H1 (cell line): ENCODE results near the gene OXSR1. TPM values are rescaled to one million over a fixed set of nuclear protein-coding genes. Genes with fewer than 3 reads are reported as not detected.

Experiments
- CTCF ChIA-PET: fragments of 300-600 bp; sonication (Branson Sonifier 250); formaldehyde crosslinking; loops from one replicate; lab custom pipeline; 2021; ENCODE audit not compliant: partially characterized antibody; lab: Charles Lee
- POLR2A ChIA-PET: fragments of 300-600 bp; sonication (Branson Sonifier 250); formaldehyde crosslinking; loops from one replicate; lab custom pipeline; 2021; ENCODE audit warnings: inconsistent platforms; ENCODE audit not compliant: partially characterized antibody; lab: Charles Lee
- DNase-seq, 2 experiments: peaks; one replicate each; pipeline versions ENCODE4 v3.0.0 to v3.0.0-alpha.2; 2010 to 2022; ENCODE audit warnings: low spot score in 2 of 2, low read depth in 1 of 2, mixed read lengths in 1 of 2
- FAIRE-seq: peaks from 2 replicates; lab custom pipeline; 2011; peaks lifted over from hg19 to GRCh38; lab: Jason Lieb, UNC
- H2AFZ ChIP-seq: 2 replicates; pipeline ENCODE4 v1.8.1; 2012; ENCODE audit warnings: low read length, inconsistent platforms
- H2AK5ac ChIP-seq: 2 replicates; pipeline ENCODE4 v1.6.1; 2013; ENCODE audit warnings: low read depth, low read length
- H2BK120ac ChIP-seq: replicated peaks from 2 replicates; pipeline ENCODE3; 2013; ENCODE audit warnings: low read depth, low read length, inconsistent platforms
- H2BK12ac ChIP-seq: 2 replicates; pipeline ENCODE4 v1.6.1; 2013; ENCODE audit warnings: low read depth, low read length
- H2BK15ac ChIP-seq: 2 replicates; pipeline ENCODE4 v1.6.1; 2013; ENCODE audit warnings: low read length
- H2BK20ac ChIP-seq: 2 replicates; pipeline ENCODE4 v1.6.1; 2013; ENCODE audit warnings: low read length
- H2BK5ac ChIP-seq: 2 replicates; pipeline ENCODE4 v1.6.1; 2013; ENCODE audit warnings: low read depth, low read length
- H3K14ac ChIP-seq: 2 replicates; pipeline ENCODE4 v1.6.1; 2013; ENCODE audit warnings: inconsistent platforms; ENCODE audit not compliant: insufficient read length
- H3K18ac ChIP-seq: 2 replicates; pipeline ENCODE4 v1.6.1; 2013; ENCODE audit warnings: low read length; ENCODE audit errors: extremely low read depth
- H3K23ac ChIP-seq: 2 replicates; pipeline ENCODE4 v1.6.1; 2013; ENCODE audit warnings: inconsistent platforms; ENCODE audit not compliant: insufficient read length
- H3K23me2 ChIP-seq: 2 replicates; pipeline ENCODE4 v1.6.1; 2013; ENCODE audit warnings: low read depth, low read length
- H3K27ac ChIP-seq: 2 replicates; pipeline ENCODE4 v1.6.1; 2011; ENCODE audit warnings: low read depth, low read length, inconsistent platforms
- H3K27me3 ChIP-seq, 4 experiments: replicated peaks in 1 of 4; 1 replicate in 1 of 4; 2 replicates in 3 of 4; pipeline versions ENCODE4 v1.6.1 to v1.8.1; 2011 to 2013; ENCODE audit warnings: low read length in 3 of 4, mild to moderate bottlenecking in 3 of 4, inconsistent platforms in 2 of 4, mixed read lengths in 2 of 4, moderate library complexity in 1 of 4; ENCODE audit not compliant: control insufficient read depth in 3 of 4, insufficient read depth in 3 of 4; ENCODE audit errors: extremely low read depth in 1 of 4
- H3K36me3 ChIP-seq, 4 experiments: 2 replicates each; pipeline versions ENCODE4 v1.6.1 to v1.8.1; 2011 to 2013; ENCODE audit warnings: mild to moderate bottlenecking in 4 of 4, low read length in 3 of 4, moderate library complexity in 2 of 4, control low read depth in 1 of 4, inconsistent platforms in 1 of 4; ENCODE audit not compliant: insufficient read depth in 4 of 4, control insufficient read depth in 2 of 4
- H3K4ac ChIP-seq: replicated peaks from 2 replicates; pipeline ENCODE3; 2013; ENCODE audit warnings: low read length, low read depth, mixed read lengths, inconsistent platforms; ENCODE audit not compliant: insufficient read length
- H3K4me1 ChIP-seq, 4 experiments: replicated peaks in 1 of 4; 1 replicate in 1 of 4; 2 replicates in 3 of 4; pipeline versions ENCODE4 v1.6.1 to v1.8.1; 2011 to 2013; ENCODE audit warnings: low read length in 3 of 4, inconsistent platforms in 2 of 4, mixed read lengths in 1 of 4; ENCODE audit not compliant: insufficient read depth in 4 of 4, control insufficient read depth in 3 of 4
- H3K4me2 ChIP-seq, 2 experiments: 2 replicates each; pipeline versions ENCODE4 v1.6.1 to v1.8.1; 2011 to 2013; ENCODE audit warnings: low read depth in 2 of 2, low read length in 2 of 2, control low read depth in 1 of 2, inconsistent platforms in 1 of 2, mild to moderate bottlenecking in 1 of 2; ENCODE audit not compliant: insufficient read depth in 1 of 2
- H3K4me3 ChIP-seq, 4 experiments: fragments of 200-600, 300-600 bp in 1 of 4; sonication (generic), shearing (Covaris generic), sonication (Bioruptor Twin) in 1 of 4; 2 replicates each; pipeline versions ENCODE4 v1.5.1 to v1.8.1; 2011 to 2016; ENCODE audit warnings: low read length in 4 of 4, low read depth in 3 of 4, control low read depth in 2 of 4, inconsistent platforms in 2 of 4, mild to moderate bottlenecking in 2 of 4, mixed read lengths in 1 of 4, moderate library complexity in 1 of 4; ENCODE audit not compliant: insufficient read depth in 2 of 4; ENCODE audit errors: extremely low read depth in 1 of 4
- H3K56ac ChIP-seq: replicated peaks from 2 replicates; pipeline ENCODE3; 2013; ENCODE audit warnings: low read depth, mild to moderate bottlenecking, mixed read lengths, low read length, inconsistent platforms; ENCODE audit not compliant: insufficient read length
- H3K79me1 ChIP-seq: 2 replicates; pipeline ENCODE4 v1.6.1; 2013; ENCODE audit warnings: low read depth, low read length, control low read depth
- H3K79me2 ChIP-seq, 2 experiments: 2 replicates each; pipeline versions ENCODE4 v1.6.1 to v1.8.1; 2012 to 2013; ENCODE audit warnings: low read length in 2 of 2, mild to moderate bottlenecking in 2 of 2, inconsistent platforms in 1 of 2; ENCODE audit not compliant: insufficient read depth in 2 of 2, control insufficient read depth in 1 of 2
- H3K9ac ChIP-seq, 4 experiments: replicated peaks in 1 of 4; 1 replicate in 1 of 4; 2 replicates in 3 of 4; pipeline versions ENCODE4 v1.6.1 to v1.8.1; 2011 to 2013; ENCODE audit warnings: low read depth in 3 of 4, low read length in 3 of 4, control low read depth in 2 of 4, mild to moderate bottlenecking in 2 of 4, moderate library complexity in 2 of 4, inconsistent platforms in 1 of 4; ENCODE audit errors: extremely low read depth in 1 of 4
- H3K9me3 ChIP-seq, 2 experiments: 2 replicates each; pipeline versions ENCODE4 v1.6.1 to v1.8.1; 2012 to 2013; ENCODE audit warnings: mild to moderate bottlenecking in 2 of 2, moderate library complexity in 2 of 2, control low read depth in 1 of 2, inconsistent platforms in 1 of 2, low read depth in 1 of 2, low read length in 1 of 2, mixed read lengths in 1 of 2; ENCODE audit not compliant: insufficient read depth in 2 of 2
- H4K20me1 ChIP-seq, 2 experiments: replicated peaks in 1 of 2; 2 replicates each; pipeline versions ENCODE3 to v1.8.1; 2011 to 2013; ENCODE audit warnings: inconsistent platforms in 2 of 2, low read length in 2 of 2, mild to moderate bottlenecking in 1 of 2; ENCODE audit not compliant: insufficient read depth in 2 of 2, control insufficient read depth in 1 of 2
- H4K5ac ChIP-seq: 2 replicates; pipeline ENCODE4 v1.6.1; 2013; ENCODE audit warnings: low read length, low read depth, mixed read lengths, inconsistent platforms; ENCODE audit not compliant: insufficient read length
- H4K8ac ChIP-seq: 2 replicates; pipeline ENCODE4 v1.8.0; 2013; ENCODE audit warnings: mild to moderate bottlenecking, moderate library complexity, low read length, inconsistent platforms; ENCODE audit not compliant: insufficient read depth; ENCODE audit errors: extremely low read depth
- H4K91ac ChIP-seq: replicated peaks from 2 replicates; pipeline ENCODE3; 2013; ENCODE audit warnings: low read length, mixed read lengths, inconsistent platforms; ENCODE audit not compliant: insufficient read length
- FOSL1 ChIP-seq: IDR thresholded peaks from 2 replicates; pipeline ENCODE4 v1.6.1; 2011; ENCODE audit warnings: mild to moderate bottlenecking, low read depth, low read length, moderate library complexity; ENCODE audit not compliant: insufficient read depth
- KDM4A ChIP-seq: IDR thresholded peaks from one replicate; pipeline ENCODE4 v1.7.1; 2012; ENCODE audit warnings: low read depth, mild to moderate bottlenecking, moderate library complexity, low read length, inconsistent platforms; ENCODE audit not compliant: severe bottlenecking
- POLR2A ChIP-seq, 2 experiments: IDR thresholded peaks; 1 replicate in 1 of 2; 2 replicates in 1 of 2; pipeline ENCODE4 v1.6.1; 2011; ENCODE audit warnings: low read depth in 2 of 2, low read length in 2 of 2, mild to moderate bottlenecking in 2 of 2; ENCODE audit errors: control extremely low read depth in 1 of 2
- SIX5 ChIP-seq: IDR thresholded peaks from 2 replicates; pipeline ENCODE4 v1.6.1; 2011; ENCODE audit warnings: mild to moderate bottlenecking, low read depth, low read length
- WGBS, 2 experiments: shearing (Covaris generic) in 1 of 2; methylation state at CpG; one replicate each; pipeline versions ENCODE4 v1.1.6 to v1.1.7; 2013 to 2015; ENCODE audit warnings: low lambda C conversion rate in 2 of 2, mixed read lengths in 2 of 2, inconsistent platforms in 1 of 2, low coverage in 1 of 2, missing lambda C conversion rate in 1 of 2; ENCODE audit not compliant: insufficient replicate concordance in 2 of 2, insufficient coverage in 1 of 2, insufficient read length in 1 of 2; ENCODE audit errors: extremely low coverage in 1 of 2, missing lambda C conversion rate in 1 of 2; 5-methylcytosine and 5-hydroxymethylcytosine counted together
- polyA plus RNA-seq, 7 experiments: library from polyadenylated mRNA; depleted of rRNA in 3 of 7; stranded (reverse) in 5 of 7; unstranded in 2 of 7; fragments of >200 nt in 5 of 7; fragments of 200-250 nt in 2 of 7; gene quantifications; 1 replicate in 5 of 7; 2 replicates in 1 of 7; 4 replicates in 1 of 7; pipeline versions ENCODE4 v1.2.1 to v1.2.3, GENCODE V29; 2011 to 2013; ENCODE audit warnings: missing spikeins in 2 of 7, mixed read lengths in 2 of 7
- total RNA-seq: library from RNA; stranded (reverse); fragmentation: NEBNext Ultra II Directional; extraction: Animal tissue kit (Norgen Biotek cat#: 25700); gene quantifications from 2 replicates; pipeline ENCODE4 v1.2.1, GENCODE V29; 2021

The OXSR1 gene
- total and polyA plus RNA-seq, 2 of the 8 experiments (the other 6 are each of a cell fraction or from before 2014, with no cell fraction given), result 25.1 to 47.0 TPM

DNA sequence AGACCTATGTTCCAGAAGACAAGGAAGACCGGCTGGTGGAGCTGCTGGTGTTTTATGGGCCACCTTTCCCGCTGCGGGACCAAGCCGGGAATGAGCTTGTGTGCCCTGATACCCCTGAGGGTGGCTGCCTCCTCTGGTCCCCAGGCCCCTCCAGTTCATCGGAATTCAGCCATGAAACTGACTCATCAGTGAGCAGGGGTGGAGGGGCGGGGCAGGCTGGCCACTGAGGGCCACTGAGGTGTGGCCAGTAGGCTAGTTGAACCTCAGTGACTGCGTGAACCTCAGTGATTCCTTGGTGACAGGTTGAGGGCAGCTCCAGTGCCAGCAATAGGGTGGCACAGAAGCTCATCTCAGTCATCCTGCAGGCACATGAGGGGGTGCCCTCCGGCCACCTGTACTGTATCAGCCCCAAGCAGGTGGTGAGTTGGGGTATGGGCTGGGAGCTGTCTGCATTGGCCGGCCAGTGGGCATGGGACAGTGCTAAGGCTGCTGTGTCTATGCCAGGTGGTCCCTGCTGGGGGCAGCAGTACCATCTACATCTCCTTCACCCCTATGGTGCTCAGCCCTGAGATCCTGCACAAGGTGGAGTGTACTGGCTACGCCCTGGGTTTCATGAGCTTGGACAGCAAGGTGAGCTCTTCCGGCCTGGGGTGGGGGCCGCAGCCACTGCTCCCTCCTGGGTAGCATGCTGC, 48.7 kb upstream of the OXSR1 start:
- POLR2A ChIA-PET, result interaction anchor here (0.6 to 3.4 kb wide), 6 partner anchors 10 to 380 kb away, joined by 3 to 14 read pairs (median 4); partner anchors contain the start of gene ACAA1
- no peak overlapping the region for H2AFZ ChIP-seq
- no peak overlapping the region; the same call in 1 of the 2 replicates for H3K18ac ChIP-seq
- 84% methylated on average over 12 of the region's 12 CpGs; no CpG with 5 or more reads in 1 of the 2 experiments for WGBS, 2 experiments
- no peak overlapping the region for H3K9ac ChIP-seq
- peaks cover 0 to 5% of the 10 kb centered on the region in 2 experiments for H4K20me1 ChIP-seq
- H2BK15ac ChIP-seq, result no peak overlapping the region
- H3K4me3 ChIP-seq, result no peak overlapping the region
- H2BK5ac ChIP-seq, result no peak overlapping the region
- no peak overlapping the region for H4K5ac ChIP-seq
- H3K4me2 ChIP-seq, result no peak overlapping the region
- H3K23ac ChIP-seq, result no peak overlapping the region
- FAIRE-seq, result no peak
- H2BK12ac ChIP-seq, result no peak overlapping the region
- no peak overlapping the region for H2BK20ac ChIP-seq
- H3K4ac ChIP-seq, result no peak overlapping the region
- no peaks in the 10 kb centered on the region for H3K79me2 ChIP-seq
- H3K36me3 ChIP-seq, result peaks cover 0 to 3% (median under 1%) of the 10 kb centered on the region in 4 experiments; a peak in 1 of 8 replicates
- no peaks in the 10 kb centered on the region; a peak in 1 of 4 replicates for H3K9me3 ChIP-seq
- no peak for DNase-seq
- H2BK120ac ChIP-seq, result no peak overlapping the region
- CTCF ChIA-PET, result interaction anchor here (0.5 to 8.8 kb wide), 28 partner anchors 9 to 539 kb away, joined by 3 to 105 read pairs (median 4); partner anchors contain the start of genes ACAA1 and SLC22A14
- H3K56ac ChIP-seq, result no peak overlapping the region
- H4K91ac ChIP-seq, result no peak overlapping the region
- TF ChIP-seq SIX5 (no peak), POLR2A (IDR thresholded peaks at IDR 0.05; ENCODE audit: control extremely low read depth in 1 of 2, low read depth in 2 of 2, low read length in 2 of 2) (peak in 1 of 2 experiments; percentile 2; a peak in 1 of 3 replicates), KDM4A (no peak), FOSL1 (no peak)
- no peaks in the 10 kb centered on the region for H3K27me3 ChIP-seq
- no peak overlapping the region for H2AK5ac ChIP-seq
- H3K23me2 ChIP-seq, result no peaks in the 10 kb centered on the region
- H3K79me1 ChIP-seq, result no peaks in the 10 kb centered on the region
- no peak overlapping the region for H4K8ac ChIP-seq
- H3K4me1 ChIP-seq, result no peaks in the 10 kb centered on the region
- H3K27ac ChIP-seq, result no peak overlapping the region
- no peak overlapping the region for H3K14ac ChIP-seq
